Measurements from ENCODE around the gene PHOX2A.

Gene PHOX2A

DNA sequence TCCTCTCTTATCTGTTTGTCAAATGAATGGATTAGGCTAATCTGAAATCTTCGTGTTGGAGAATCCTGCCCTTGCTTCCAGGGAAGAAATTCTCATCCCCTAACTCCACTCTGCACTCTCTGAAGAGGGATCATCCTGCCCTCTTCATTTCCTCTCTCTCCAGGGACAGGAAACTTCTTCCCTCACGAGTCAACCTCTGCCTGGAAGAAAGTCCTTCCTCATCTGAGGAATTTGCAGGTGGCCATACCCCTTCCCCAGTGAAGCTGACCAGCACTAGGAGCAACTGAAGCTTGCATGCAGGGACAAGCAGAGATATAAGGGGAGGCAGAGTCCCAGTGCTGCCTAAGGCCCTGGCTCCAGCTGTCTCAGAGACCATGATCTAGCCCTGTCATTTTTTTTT lies 3.6 kb upstream of the PHOX2A start:
- DNase-seq, result no peak

DNA sequence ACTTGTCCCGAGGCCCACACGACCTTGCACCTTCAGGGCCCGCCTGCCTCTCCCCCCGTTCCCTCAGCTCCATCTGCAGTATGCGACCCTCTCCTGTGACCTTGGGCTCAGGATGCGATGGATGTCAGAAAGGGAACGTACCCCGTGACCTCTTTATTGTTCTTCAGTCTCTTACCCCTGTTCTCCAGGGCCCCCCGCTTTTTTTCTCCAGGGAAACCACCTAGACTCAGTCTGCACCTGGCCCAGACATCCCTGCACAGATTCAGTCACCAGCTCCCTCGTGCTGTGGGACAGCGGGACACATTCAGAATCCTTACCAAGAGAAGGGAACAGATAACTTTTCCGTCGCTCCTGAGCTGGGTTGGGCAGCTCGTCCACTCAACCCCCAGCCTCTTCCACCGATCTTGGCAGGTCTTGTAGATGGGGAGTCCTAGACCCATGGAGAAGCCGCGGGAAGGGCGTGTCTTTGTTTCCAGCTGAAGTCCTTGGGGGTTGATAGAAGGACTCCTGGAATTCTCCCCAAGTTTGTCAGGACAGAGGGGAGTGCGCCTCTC lies 1.4 kb upstream of the PHOX2A start:
- no peak for DNase-seq

DNA sequence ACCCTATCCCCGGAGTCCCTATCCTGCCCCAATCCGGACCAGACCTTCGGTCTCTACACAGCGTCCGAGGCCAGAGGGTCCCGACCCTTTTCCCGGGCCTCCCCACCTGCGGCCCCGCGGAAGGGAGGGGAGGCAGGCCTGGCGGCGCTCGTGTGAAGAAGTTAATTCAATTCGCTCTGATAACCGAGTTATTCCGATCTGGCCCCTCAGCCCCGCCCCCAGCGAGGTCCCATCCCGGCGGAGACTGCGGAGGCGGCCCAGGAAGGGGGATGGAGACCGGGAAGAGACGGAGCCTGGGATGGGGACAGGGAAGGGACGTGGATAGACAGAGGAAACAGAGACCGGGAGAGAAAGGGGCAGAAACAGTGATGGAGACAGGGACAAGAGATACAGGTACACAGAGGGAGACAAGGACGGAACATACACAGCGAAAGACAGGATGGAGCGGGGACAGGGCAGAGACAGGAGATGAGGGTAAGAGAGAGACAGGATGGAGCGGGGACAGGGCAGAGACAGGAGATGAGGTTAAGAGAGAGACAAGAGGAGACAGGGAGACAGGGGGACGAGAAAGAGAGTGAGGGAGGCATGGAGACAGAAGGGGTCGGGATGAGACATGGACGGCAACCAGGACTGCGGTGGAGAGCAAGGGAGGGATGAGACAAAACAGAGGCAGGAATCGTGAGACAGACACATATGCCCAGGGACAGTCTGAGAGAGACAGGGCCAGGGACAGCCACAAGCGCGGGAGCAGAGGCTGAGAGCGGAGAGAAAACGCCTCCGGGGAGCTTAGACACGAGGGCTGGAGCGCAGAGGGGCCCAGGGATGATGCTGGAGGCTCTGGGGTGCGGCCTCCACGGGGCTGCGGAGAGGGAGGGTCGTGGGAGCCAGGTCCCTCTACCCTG lies 636 bp upstream of the PHOX2A start:
- DNase-seq, result no peak

DNA sequence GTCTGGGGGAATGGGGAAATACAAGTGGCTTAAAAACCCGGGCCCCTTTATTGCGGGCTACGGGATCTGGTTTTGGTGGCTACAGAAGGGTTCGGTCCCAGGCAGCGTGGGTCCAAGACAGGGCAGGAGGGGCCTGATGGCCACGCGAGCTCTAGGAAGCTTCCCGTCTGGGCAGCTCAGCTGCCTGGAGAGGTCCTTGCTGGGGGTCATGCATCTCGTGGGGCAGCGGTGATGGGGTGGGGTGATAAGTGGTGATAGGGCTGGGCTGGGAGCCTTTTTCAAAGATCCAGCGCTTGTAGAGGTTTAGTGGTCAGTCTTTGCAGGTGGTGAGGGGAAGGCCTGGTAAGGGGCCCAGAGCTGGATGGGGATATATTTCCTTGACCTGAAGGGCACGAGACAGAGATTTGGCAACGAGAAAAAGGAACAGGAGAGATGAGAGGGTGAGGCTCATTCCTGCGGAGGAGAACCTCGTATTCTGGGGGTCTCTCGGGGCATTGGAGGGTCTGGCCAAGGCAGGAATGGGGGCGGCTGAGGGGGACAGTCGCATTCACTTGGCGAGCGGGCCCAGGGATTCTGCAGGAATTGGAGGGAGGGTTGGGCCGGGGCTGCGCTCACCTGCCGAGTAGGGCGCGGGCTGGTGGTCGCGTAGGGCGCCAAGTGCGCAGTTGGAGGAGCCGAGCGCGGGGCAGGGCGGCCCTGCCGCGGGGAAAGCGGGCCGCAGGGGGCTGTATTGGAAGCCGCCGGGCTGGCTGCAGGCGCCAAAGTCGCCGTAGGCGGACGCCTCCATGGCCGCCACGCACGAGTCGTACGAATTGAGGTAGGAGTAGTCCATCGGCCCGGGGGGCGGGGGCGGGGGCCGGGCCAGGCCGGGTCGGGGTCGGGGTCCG lies 560 bp downstream of the PHOX2A start:
- no peak for DNase-seq

GRCh38 chr11:72242141-72242540 lies 1.8 kb downstream of the PHOX2A start:
- DNase-seq, result no peak

DNA sequence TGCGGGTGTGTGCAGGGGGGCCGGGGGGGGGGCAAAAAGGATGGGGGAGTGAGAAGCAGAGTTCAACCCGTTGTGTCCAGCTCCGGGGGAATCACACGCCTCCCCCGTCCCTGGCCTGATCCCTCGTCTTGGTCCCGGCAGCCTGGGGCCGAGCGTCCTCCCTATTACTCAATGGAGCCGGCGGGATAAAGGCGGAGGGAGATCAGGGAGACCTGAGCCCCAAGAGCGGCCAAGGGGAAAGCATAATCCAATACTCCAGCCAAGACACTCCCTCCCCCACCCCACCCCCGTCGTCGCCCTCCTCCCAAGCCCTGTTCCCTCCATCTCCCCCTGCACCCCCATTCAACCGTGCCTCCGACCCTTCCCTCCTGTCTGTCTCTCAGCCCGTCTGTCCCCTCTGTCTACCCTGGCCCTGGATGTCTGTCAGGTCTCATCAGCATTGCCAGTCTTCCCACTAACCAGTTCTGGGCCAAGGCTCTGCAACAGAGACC lies 2.6 kb downstream of the PHOX2A start:
- DNase-seq, result no peak

- no peak for DNase-seq
Observed at GRCh38 chr11:72240461-72241290, 3.3 kb downstream of the PHOX2A start.

DNA sequence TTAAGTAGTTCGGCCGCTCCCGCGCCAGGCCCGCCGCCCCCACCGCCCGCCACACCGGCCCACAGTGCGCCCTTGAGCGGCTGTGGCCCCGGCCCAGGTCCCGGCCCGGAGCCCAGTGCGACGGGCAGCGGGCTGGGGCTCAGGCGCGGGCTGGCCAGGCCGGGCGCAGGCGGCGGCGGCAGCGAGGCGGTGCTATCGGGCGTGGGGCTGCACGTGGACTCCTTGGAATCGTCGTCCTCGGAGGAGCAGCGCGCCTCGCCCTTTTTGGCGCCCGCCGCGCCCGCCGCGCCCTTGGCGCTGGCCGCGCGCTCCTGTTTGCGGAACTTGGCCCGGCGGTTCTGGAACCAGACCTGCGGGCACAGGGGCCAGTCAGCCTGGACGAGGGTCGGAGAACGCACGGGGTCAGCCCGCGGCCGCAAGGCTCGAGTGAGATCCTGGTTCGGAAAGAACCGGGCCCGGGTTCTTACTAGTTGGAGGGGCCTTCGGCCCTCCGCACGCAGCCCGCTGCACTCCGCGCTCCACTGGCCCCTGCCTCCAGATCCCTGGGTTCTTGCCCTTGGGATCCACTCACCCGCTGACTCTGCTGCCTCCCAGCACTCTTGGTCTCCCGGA lies 4.0 kb downstream of the PHOX2A start:
- peak in 1 of 2 donors; percentile 39 for DNase-seq

- peak in 1 of 2 donors; percentile 22 for DNase-seq
Observed at GRCh38 chr11:72239313-72239848, 4.6 kb downstream of the PHOX2A start.

GRCh38 chr11:72238492-72239312 lies 5.3 kb downstream of the PHOX2A start:
- no peak for DNase-seq

GRCh38 chr11:72238040-72238450 lies 5.9 kb downstream of the PHOX2A start:
- DNase-seq, result peak; percentile 49 to 55

DNA sequence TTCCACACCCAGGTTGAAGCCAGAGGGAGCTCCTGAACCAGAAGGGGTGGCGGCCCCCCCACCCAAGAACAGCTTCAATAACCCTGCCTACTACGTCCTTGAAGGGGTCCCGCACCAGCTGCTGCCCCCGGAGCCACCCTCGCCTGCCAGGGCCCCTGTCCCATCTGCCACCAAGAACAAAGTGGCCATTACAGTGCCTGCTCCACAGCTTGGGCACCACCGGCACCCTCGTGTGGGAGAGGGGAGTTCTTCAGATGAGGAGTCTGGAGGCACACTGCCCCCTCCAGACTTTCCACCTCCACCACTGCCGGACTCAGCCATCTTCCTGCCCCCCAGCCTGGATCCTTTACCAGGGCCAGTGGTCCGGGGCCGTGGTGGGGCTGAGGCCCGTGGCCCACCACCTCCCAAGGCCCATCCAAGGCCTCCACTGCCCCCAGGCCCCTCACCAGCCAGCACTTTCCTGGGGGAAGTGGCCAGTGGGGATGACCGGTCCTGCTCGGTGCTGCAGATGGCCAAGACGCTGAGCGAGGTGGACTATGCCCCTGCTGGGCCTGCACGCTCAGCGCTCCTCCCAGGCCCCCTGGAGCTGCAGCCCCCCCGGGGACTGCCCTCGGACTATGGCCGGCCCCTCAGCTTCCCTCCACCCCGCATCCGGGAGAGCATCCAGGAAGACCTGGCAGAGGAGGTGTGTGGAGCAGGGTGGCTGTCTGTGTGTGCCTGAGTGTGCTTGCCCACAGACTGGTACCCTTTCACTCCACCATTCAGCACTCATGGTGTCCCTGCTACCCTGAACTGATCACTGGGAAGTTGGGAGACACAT lies 6.7 kb downstream of the PHOX2A start:
- no peak for DNase-seq

- DNase-seq, result no peak
Observed at GRCh38 chr11:72236774-72237111, 7.2 kb downstream of the PHOX2A start.

GRCh38 chr11:72236083-72236697 lies 7.8 kb downstream of the PHOX2A start:
- no peak for DNase-seq

- DNase-seq, result no peak
Observed at GRCh38 chr11:72235351-72236057, 8.5 kb downstream of the PHOX2A start.

GRCh38 chr11:72234920-72235319 lies 9.1 kb downstream of the PHOX2A start:
- no peak for DNase-seq

DNA sequence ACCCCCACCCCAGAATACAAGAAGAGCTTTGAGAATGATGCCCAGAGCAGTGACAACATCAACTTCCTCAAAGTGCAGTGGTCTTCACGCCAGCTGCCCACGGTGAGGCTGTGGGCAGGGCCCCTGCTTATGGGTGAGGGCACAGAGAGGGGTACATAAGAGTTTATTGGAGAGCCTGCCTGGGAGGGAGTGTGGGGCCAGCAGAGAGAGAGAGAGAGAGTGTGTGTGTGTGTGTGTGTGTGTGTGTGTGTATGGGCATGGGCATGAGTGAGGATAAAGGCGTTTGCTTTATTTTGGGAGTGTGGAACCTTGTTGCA lies 9.5 kb downstream of the PHOX2A start:
- no peak for DNase-seq

GRCh38 chr11:72233773-72234513 lies 10.0 kb downstream of the PHOX2A start:
- DNase-seq, result no peak
